Endothelial cell of umbilical vein (primary cell): ENCODE results near the gene PDGFB.

ENCODE experiments used
- CTCF ChIP-seq, 2 donors: IDR thresholded peaks; 1 replicate in 1 of 2; 2 replicates in 1 of 2; pipeline ENCODE4 v1.5.1; 2011; ENCODE audit warnings: low read length in 2 of 2, mild to moderate bottlenecking in 2 of 2, moderate library complexity in 2 of 2, control low read depth in 1 of 2, inconsistent platforms in 1 of 2, low read depth in 1 of 2; ENCODE audit not compliant: insufficient read depth in 1 of 2; ENCODE audit errors: extremely low read depth in 1 of 2
- EZH2 ChIP-seq: IDR thresholded peaks from 2 replicates; pipeline ENCODE4 v1.6.1; 2012; ENCODE audit warnings: borderline replicate concordance, low read depth, mild to moderate bottlenecking, moderate library complexity, low read length, inconsistent platforms; ENCODE audit not compliant: severe bottlenecking
- FOS ChIP-seq: IDR thresholded peaks from 2 replicates; pipeline ENCODE4 v1.6.1; 2011; ENCODE audit warnings: mild to moderate bottlenecking, low read length, moderate library complexity, borderline replicate concordance; ENCODE audit not compliant: insufficient read depth
- GATA2 ChIP-seq: IDR thresholded peaks from 2 replicates; pipeline ENCODE4 v1.7.0; 2011; ENCODE audit warnings: low read depth, mild to moderate bottlenecking, moderate library complexity, mixed read lengths, low read length; ENCODE audit not compliant: insufficient read length, insufficient read depth
- JUN ChIP-seq: IDR thresholded peaks from 2 replicates; pipeline ENCODE4 v1.6.1; 2011; ENCODE audit warnings: borderline replicate concordance, low read depth; ENCODE audit not compliant: insufficient read length, insufficient read depth
- MYC ChIP-seq: IDR thresholded peaks from one replicate; pipeline ENCODE4 v1.6.1; 2011; ENCODE audit warnings: mild to moderate bottlenecking, low read depth, low read length
- POLR2A ChIP-seq: IDR thresholded peaks from 2 replicates; pipeline ENCODE4 v1.6.1; 2012; ENCODE audit warnings: low read depth, mild to moderate bottlenecking, control low read depth, low read length
- POLR2AphosphoS5 ChIP-seq: IDR thresholded peaks from 2 replicates; pipeline ENCODE4 v1.6.1; 2012; ENCODE audit warnings: low read depth, mild to moderate bottlenecking, control low read depth, low read length, moderate library complexity; ENCODE audit not compliant: insufficient read depth
- TF ChIP-seq, protein P1 (sequence below): IDR thresholded peaks from 2 replicates; pipeline ENCODE4 v1.6.1; 2011; ENCODE audit not compliant: insufficient read depth, insufficient read length

- no peak for TF ChIP-seq POLR2AphosphoS5
- no peak for TF ChIP-seq CTCF (IDR thresholded peaks at IDR 0.05; ENCODE audit: extremely low read depth in 1 of 2, insufficient read depth in 1 of 2, low read depth in 1 of 2, low read length in 2 of 2)
- no peak for TF ChIP-seq POLR2A
- TF ChIP-seq, protein P1, sequence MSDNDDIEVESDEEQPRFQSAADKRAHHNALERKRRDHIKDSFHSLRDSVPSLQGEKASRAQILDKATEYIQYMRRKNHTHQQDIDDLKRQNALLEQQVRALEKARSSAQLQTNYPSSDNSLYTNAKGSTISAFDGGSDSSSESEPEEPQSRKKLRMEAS = no peak
- no peak for TF ChIP-seq FOS
- TF ChIP-seq GATA2 = no peak
- TF ChIP-seq EZH2 = no peak
- no peak for TF ChIP-seq JUN
- TF ChIP-seq MYC = no peak
Measured at GRCh38 chr22:39214006-39214382, 30.8 kb downstream of the PDGFB start.
